ENCODE data around the gene GUCD1.

- TF ChIP-seq CTCF (IDR thresholded peaks at IDR 0.05; ENCODE audit: low read length) = no peak
- TF ChIP-seq EZH2 (IDR thresholded peaks at IDR 0.05; ENCODE audit: borderline replicate concordance, low read length) = no peak
Measured at GRCh38 chr22:24496661-24497060, 58.3 kb downstream of the GUCD1 start.

All from OCI-LY1 (cell line).